ENCODE measurements around the gene ZNF101.

DNA sequence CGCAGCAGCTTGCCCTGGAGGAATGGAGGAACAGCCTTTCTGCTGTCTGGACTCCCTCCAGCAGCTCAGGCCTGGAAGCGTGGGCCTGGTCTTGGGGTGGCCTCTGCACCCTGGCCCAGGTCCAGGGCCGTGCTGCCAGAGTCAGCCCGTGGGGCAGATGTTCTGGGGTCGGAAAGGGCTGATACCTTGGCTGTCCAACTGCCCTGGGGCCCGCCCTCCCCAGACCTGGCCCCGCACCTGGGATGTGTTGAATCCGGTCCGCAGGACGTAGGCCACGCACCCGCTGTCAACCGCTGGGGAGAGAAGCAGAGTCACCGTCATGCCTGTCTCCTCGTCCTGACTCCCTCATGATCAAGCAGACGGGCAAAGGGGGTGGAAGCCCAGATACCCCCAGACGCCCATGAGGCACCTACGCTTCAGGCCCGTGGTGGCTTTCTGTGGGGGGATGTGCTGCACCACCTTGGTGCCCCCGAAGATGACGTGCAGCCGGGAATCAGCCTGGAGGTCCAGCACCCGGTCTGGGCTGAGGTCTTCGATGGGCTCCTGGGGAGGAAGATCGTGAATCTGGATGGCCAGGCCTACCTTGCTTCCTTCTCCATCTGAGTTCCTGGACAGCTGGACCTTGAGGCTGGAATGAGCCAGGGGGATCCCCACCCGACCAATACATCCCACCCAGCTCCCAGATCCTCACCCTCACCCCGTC is 12.8 kb upstream of the ZNF101 start:
- TF ChIP-seq, protein P1, sequence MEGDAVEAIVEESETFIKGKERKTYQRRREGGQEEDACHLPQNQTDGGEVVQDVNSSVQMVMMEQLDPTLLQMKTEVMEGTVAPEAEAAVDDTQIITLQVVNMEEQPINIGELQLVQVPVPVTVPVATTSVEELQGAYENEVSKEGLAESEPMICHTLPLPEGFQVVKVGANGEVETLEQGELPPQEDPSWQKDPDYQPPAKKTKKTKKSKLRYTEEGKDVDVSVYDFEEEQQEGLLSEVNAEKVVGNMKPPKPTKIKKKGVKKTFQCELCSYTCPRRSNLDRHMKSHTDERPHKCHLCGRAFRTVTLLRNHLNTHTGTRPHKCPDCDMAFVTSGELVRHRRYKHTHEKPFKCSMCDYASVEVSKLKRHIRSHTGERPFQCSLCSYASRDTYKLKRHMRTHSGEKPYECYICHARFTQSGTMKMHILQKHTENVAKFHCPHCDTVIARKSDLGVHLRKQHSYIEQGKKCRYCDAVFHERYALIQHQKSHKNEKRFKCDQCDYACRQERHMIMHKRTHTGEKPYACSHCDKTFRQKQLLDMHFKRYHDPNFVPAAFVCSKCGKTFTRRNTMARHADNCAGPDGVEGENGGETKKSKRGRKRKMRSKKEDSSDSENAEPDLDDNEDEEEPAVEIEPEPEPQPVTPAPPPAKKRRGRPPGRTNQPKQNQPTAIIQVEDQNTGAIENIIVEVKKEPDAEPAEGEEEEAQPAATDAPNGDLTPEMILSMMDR (conservative IDR thresholded peaks at IDR 0.05; ENCODE audit: low read depth, low read length): no peak
- no peak for TF ChIP-seq SMC3 (IDR thresholded peaks at IDR 0.05; ENCODE audit: low read depth, low read length)
- no peak for TF ChIP-seq POLR2A (IDR thresholded peaks at IDR 0.05; ENCODE audit: low read depth, low read length)
- TF ChIP-seq, protein P2, sequence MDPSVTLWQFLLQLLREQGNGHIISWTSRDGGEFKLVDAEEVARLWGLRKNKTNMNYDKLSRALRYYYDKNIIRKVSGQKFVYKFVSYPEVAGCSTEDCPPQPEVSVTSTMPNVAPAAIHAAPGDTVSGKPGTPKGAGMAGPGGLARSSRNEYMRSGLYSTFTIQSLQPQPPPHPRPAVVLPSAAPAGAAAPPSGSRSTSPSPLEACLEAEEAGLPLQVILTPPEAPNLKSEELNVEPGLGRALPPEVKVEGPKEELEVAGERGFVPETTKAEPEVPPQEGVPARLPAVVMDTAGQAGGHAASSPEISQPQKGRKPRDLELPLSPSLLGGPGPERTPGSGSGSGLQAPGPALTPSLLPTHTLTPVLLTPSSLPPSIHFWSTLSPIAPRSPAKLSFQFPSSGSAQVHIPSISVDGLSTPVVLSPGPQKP (IDR thresholded peaks at IDR 0.05; ENCODE audit: borderline replicate concordance, low read depth, low read length): no peak
- TF ChIP-seq NFE2L2 (IDR thresholded peaks at IDR 0.05; ENCODE audit: low read depth, low read length): no peak
- no peak for TF ChIP-seq RAD21 (IDR thresholded peaks at IDR 0.05; ENCODE audit: low read length)
- no peak for TF ChIP-seq CHD1 (IDR thresholded peaks at IDR 0.05; ENCODE audit: low read depth, low read length)
- no peak for TF ChIP-seq RFX5 (IDR thresholded peaks at IDR 0.05; ENCODE audit: low read depth, low read length)
- no peak for TF ChIP-seq BHLHE40 (IDR thresholded peaks at IDR 0.05; ENCODE audit: low read depth, low read length)
- TF ChIP-seq, protein P3, sequence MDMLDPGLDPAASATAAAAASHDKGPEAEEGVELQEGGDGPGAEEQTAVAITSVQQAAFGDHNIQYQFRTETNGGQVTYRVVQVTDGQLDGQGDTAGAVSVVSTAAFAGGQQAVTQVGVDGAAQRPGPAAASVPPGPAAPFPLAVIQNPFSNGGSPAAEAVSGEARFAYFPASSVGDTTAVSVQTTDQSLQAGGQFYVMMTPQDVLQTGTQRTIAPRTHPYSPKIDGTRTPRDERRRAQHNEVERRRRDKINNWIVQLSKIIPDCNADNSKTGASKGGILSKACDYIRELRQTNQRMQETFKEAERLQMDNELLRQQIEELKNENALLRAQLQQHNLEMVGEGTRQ (IDR thresholded peaks at IDR 0.05; ENCODE audit: low read depth, low read length): no peak
- no peak for TF ChIP-seq MXI1 (IDR thresholded peaks at IDR 0.05; ENCODE audit: borderline replicate concordance, low read depth, low read length)
- no peak for TF ChIP-seq MAZ (IDR thresholded peaks at IDR 0.05; ENCODE audit: borderline replicate concordance, low read depth, low read length)
- no peak for TF ChIP-seq CEBPB (IDR thresholded peaks at IDR 0.05; ENCODE audit: low read depth, low read length)
- TF ChIP-seq FOS (IDR thresholded peaks at IDR 0.05; ENCODE audit: low read depth, low read length): no peak
